Transverse colon (tissue), 4 donors: ENCODE measurements around the gene TM2D3. TPM values are rescaled to one million over a fixed set of nuclear protein-coding genes. Genes with fewer than 3 reads are reported as not detected.

Experiments used
- DNase-seq: peaks from one replicate; pipeline ENCODE4 v3.0.0-alpha.2; 2019
- H3K27ac ChIP-seq, 4 donors: fragments of 200-600 bp; sonication (generic); 2 replicates each; pipeline ENCODE4 v1.5.1; 2016 to 2018; ENCODE audit warnings: inconsistent platforms in 4 of 4
- H3K27me3 ChIP-seq: fragments of 200-600 bp; sonication (generic); 2 replicates; pipeline ENCODE4 v1.5.1; 2017; ENCODE audit warnings: inconsistent platforms
- H3K36me3 ChIP-seq, 4 donors: fragments of 200-600 bp; sonication (generic); 2 replicates each; pipeline ENCODE4 v1.5.1; 2017 to 2019; ENCODE audit warnings: inconsistent platforms in 4 of 4
- H3K4me1 ChIP-seq, 4 donors: fragments of 200-600 bp; sonication (generic); 2 replicates each; pipeline ENCODE4 v1.5.1; 2017 to 2020; ENCODE audit warnings: inconsistent platforms in 4 of 4
- H3K4me3 ChIP-seq, 4 donors: fragments of 200-600 bp; sonication (generic); 1 replicate in 1 of 4; 2 replicates in 3 of 4; pipeline versions ENCODE4 v1.5.1 to v1.6.1; 2017 to 2019; ENCODE audit warnings: inconsistent platforms in 4 of 4
- H3K9me3 ChIP-seq, 2 donors: fragments of 200-600 bp; sonication (generic); 2 replicates each; pipeline ENCODE4 v1.5.1; 2017 to 2019; ENCODE audit warnings: inconsistent platforms in 2 of 2
- EP300 ChIP-seq: sonication (generic); formaldehyde crosslinking; IDR thresholded peaks from one replicate; pipeline ENCODE4 v1.6.1; 2017; ENCODE audit warnings: antibody characterized with exemption, low read depth
- POLR2A ChIP-seq: fragments of 450-650 bp; IDR thresholded peaks from one replicate; pipeline ENCODE4 v1.6.1; 2016; ENCODE audit warnings: antibody characterized with exemption, mild to moderate bottlenecking, moderate library complexity
- POLR2AphosphoS5 ChIP-seq, 3 donors: sonication (generic); formaldehyde crosslinking; IDR thresholded peaks; one replicate each; pipeline ENCODE4 v1.6.1; 2016; ENCODE audit warnings: antibody characterized with exemption in 3 of 3
- WGBS, 2 donors: methylation state at CpG; one replicate each; pipeline ENCODE4 v1.1.5; 2018; ENCODE audit warnings: low coverage in 1 of 2; 5-methylcytosine and 5-hydroxymethylcytosine counted together
- in situ Hi-C, 4 donors: fragments of 200-750 bp; cut with MboI; loops; one replicate each; pipeline versions ENCODE4 v1.15.0 to v1.15.1; 2017; ENCODE audit warnings: low sequenced_read_pairs in 3 of 4, low pct_ligation_motif_present in 1 of 4, low pct_unique_long_range_greater_than_20kb in 1 of 4
- intact Hi-C: fragments of 100-400 bp; cut with DNase I; formaldehyde crosslinking; loops from one replicate; pipeline ENCODE4 v1.15.1; 2023; ENCODE audit warnings: low total_unique reads
- total RNA-seq, 4 donors: library from RNA; depleted of rRNA; stranded (reverse); fragments of >200 nt; gene quantifications; one replicate each; pipeline ENCODE4 v1.1.0, GENCODE V29; 2016
- TF ChIP-seq, protein P1 (sequence below), 5 experiments: fragments of 200-600 bp in 3 of 5; fragments of 450-650 bp in 2 of 5; sonication (generic) in 3 of 5; IDR thresholded peaks; 1 replicate in 2 of 5; 2 replicates in 3 of 5; pipeline ENCODE4 v1.5.1; 2016 to 2017; ENCODE audit warnings: antibody characterized with exemption in 5 of 5, inconsistent platforms in 3 of 5, mild to moderate bottlenecking in 2 of 5, moderate library complexity in 1 of 5

Gene TM2D3
- total RNA-seq, 4 donors from 2014 or later = 13.8 to 46.4 (median 33.6) TPM

DNA sequence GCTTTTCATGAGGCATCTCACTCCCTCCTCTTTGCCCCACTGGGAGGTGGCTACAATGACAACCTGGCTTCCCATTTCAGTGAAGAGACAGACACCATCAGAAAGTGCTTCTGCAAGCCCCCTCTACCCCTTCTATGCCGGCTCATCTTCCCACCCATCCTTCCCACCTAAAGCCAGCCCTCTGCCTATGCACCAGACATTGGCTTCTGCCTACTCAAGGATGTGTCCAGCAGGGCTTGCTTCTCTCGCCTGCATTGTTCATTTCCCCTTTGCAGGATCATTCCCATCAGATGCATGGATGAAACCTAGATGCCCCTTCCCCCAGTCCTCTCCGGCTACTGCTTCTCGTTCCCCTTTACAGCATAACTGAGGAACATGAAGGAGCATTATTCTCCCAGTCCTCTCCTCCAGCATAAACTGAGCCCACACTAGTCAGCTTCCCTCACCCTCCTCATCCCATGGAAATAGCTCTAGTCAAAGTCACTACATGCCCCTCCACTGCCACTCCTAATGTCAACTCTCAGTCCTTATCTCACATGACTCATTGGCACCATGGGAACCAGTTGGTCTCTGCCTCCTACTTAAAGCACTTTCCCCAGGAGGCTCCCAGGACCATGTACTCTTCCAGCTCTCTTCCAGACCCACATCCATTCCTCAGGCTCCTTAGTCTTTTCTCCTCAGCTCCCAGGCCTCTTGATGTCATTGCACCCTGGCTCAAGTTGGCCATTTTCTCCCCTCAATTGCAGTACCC, 47.9 kb downstream of the TM2D3 start:
- 84 to 89% methylated on average over 4 of the region's 4 CpGs for WGBS, 2 donors
- Histone ChIP-seq H3K9me3 (no peaks in the 10 kb centered on the region), H3K27ac (no peak overlapping the region), H3K4me3 (no peak overlapping the region), H3K36me3 (no peaks in the 10 kb centered on the region), H3K4me1 (no peaks in the 10 kb centered on the region), H3K27me3 (peaks cover 14% of the 10 kb centered on the region)
- TF ChIP-seq POLR2A (no peak), EP300 (no peak), POLR2AphosphoS5 (IDR thresholded peaks at IDR 0.05) (no peak)
- TF ChIP-seq, protein P1, sequence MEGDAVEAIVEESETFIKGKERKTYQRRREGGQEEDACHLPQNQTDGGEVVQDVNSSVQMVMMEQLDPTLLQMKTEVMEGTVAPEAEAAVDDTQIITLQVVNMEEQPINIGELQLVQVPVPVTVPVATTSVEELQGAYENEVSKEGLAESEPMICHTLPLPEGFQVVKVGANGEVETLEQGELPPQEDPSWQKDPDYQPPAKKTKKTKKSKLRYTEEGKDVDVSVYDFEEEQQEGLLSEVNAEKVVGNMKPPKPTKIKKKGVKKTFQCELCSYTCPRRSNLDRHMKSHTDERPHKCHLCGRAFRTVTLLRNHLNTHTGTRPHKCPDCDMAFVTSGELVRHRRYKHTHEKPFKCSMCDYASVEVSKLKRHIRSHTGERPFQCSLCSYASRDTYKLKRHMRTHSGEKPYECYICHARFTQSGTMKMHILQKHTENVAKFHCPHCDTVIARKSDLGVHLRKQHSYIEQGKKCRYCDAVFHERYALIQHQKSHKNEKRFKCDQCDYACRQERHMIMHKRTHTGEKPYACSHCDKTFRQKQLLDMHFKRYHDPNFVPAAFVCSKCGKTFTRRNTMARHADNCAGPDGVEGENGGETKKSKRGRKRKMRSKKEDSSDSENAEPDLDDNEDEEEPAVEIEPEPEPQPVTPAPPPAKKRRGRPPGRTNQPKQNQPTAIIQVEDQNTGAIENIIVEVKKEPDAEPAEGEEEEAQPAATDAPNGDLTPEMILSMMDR (IDR thresholded peaks at IDR 0.05) = no peak
- intact Hi-C loops = no loop called here
- DNase-seq = no peak
- in situ Hi-C loops = no loop called here

DNA sequence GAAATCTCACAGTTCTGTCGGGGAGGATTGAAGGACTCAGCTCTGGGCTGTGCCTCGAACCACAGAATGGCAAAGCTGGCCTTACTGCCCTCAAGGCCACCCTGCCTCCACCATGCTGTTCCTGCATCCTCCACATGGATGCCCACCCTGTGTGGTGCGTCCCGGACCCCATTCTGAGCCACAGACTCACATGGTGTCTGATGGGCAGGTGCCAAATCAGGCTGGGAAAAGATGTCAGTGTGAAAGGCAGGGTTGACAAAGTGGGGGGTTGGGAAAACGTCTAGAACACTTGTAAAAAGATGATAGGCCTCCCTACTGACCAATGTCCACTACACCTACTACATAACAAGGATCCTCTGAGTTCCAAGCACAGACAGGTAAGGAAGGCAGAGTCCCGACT, 49.4 kb downstream of the TM2D3 start:
- WGBS, 2 donors = 82 to 93% methylated on average over 3 to 6 of the region's 6 CpGs
- H3K4me3 ChIP-seq = no peak overlapping the region
- H3K9me3 ChIP-seq = no peaks in the 10 kb centered on the region
- no peak for DNase-seq
- H3K27ac ChIP-seq = no peak overlapping the region
- H3K4me1 ChIP-seq = no peaks in the 10 kb centered on the region
- intact Hi-C loops (no loop called here), in situ Hi-C loops (no loop called here)
- H3K36me3 ChIP-seq = no peaks in the 10 kb centered on the region
- peaks cover 22% of the 10 kb centered on the region for H3K27me3 ChIP-seq
- TF ChIP-seq POLR2A = no peak
- no peak for TF ChIP-seq POLR2AphosphoS5 (IDR thresholded peaks at IDR 0.05)
- TF ChIP-seq, protein P1 (IDR thresholded peaks at IDR 0.05) = no peak
- TF ChIP-seq EP300 = no peak

DNA sequence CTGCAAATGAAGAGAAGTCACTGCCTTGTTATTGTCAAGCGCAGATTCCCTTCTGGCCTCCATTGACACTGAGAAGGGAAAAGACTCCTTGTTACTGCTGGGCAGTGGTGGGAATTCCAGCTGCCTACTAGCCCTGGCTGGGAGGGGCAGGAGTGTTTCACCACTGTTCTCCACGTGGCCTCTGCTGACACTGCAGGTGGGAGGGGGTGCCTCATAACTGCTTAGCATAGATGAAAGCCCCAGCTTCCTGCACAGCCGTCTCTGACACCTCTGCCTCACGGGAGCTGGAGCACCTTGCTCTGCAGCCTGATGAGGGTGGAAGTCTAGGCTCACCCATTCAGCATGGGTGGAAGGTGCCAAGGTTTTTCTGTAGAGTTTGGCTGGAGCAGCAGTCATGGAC, 52.1 kb downstream of the TM2D3 start:
- no peaks in the 10 kb centered on the region for H3K9me3 ChIP-seq
- no peaks in the 10 kb centered on the region for H3K4me1 ChIP-seq
- H3K27ac ChIP-seq = no peak overlapping the region
- TF ChIP-seq EP300 = no peak
- TF ChIP-seq POLR2A = no peak
- TF ChIP-seq, protein P1 (IDR thresholded peaks at IDR 0.05) = no peak
- no peak for TF ChIP-seq POLR2AphosphoS5 (IDR thresholded peaks at IDR 0.05)
- H3K36me3 ChIP-seq = no peaks in the 10 kb centered on the region
- H3K4me3 ChIP-seq = no peak overlapping the region
- 28 to 100% methylated on average over 1 to 4 of the region's 4 CpGs for WGBS, 2 donors
- no peak for DNase-seq
- in situ Hi-C loops = no loop called here
- peaks cover 26% of the 10 kb centered on the region for H3K27me3 ChIP-seq
- intact Hi-C loops = no loop called here

DNA sequence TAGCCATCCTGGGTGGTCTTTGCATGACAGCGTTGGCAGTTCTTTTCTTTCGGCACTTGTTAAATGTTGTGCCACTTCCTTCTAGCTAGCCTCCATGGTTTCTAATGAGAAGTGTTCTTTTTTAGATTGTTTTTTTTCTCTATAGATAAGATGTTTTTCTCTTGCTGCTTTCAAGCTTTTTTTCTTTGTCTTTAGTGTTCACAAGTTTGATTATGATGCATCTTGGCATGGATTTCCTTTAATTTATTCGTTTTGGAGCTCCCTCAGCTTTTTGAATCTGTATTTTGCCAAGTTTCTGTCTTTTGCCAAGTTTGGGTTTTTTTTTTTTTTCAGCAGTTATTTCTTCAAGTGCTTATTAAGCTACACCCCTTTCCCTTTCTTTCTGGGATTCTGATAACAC, 53.1 kb downstream of the TM2D3 start:
- H3K9me3 ChIP-seq = no peaks in the 10 kb centered on the region
- in situ Hi-C loops = no loop called here
- WGBS, 2 donors = 70 to 77% methylated on average over 2 to 3 of the region's 3 CpGs

More for the DNA sequence above, 53.1 kb downstream of the TM2D3 start:
- Histone ChIP-seq H3K36me3 (no peaks in the 10 kb centered on the region), H3K27me3 (peaks cover 26% of the 10 kb centered on the region), H3K4me3 (no peak overlapping the region), H3K4me1 (no peaks in the 10 kb centered on the region), H3K27ac (no peak overlapping the region)
- no peak for TF ChIP-seq POLR2A
- TF ChIP-seq POLR2AphosphoS5 (IDR thresholded peaks at IDR 0.05) = no peak
- no peak for TF ChIP-seq EP300
- TF ChIP-seq, protein P1 (IDR thresholded peaks at IDR 0.05) = no peak
- no peak for DNase-seq
- intact Hi-C loops = no loop called here
